CD4-positive, alpha-beta T cell treated with Interleukin-17A for 4 hours (primary cell): ENCODE measurements around the gene FGGY.

Source experiments
- DNase-seq: peaks from one replicate; pipeline ENCODE4 v3.0.0-alpha.2; 2020; ENCODE audit warnings: mixed read lengths

Gene FGGY

GRCh38 chr1:59418363-59419144 lies 121.7 kb downstream of the FGGY start:
- no peak for DNase-seq

DNA sequence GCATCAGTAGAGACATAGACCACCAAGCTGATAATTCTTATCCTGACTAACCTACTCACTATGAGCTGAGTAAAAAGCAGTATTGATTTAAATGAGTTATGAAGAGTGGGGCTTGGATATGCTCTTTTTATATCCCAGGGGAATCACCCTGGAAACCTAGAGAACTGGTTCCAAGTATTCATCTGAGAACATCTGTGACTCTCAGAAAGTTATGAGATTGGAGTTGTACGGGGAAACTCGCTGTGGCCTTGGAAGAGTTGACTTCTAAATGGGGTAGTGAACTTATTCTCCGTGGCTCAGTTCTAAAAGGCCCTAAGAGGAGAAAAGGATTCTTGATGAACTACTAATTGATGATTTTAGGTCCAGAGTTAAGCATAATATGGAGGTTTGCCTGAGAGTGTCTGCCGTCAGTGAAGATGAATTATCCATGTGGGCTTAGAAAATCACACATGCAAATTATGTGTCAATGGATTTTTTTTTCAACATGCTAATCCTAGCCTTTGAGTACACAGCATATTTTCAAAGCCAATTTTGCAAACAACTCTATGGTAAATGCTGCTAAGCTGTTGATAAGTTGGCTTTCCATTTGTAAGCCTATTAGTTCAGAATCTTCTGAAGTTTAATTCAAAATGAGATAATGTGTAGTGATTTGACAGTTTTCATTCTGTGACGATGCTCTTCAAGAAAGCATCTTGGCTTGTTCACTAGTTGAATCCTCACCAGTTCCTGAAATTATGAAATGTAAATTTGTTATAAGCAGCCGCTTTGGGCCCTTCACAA lies 122.7 kb downstream of the FGGY start:
- DNase-seq, result no peak

GRCh38 chr1:59421232-59421920 lies 124.5 kb downstream of the FGGY start:
- no peak for DNase-seq

- no peak for DNase-seq
Observed at GRCh38 chr1:59422921-59423575, 126.2 kb downstream of the FGGY start.

DNA sequence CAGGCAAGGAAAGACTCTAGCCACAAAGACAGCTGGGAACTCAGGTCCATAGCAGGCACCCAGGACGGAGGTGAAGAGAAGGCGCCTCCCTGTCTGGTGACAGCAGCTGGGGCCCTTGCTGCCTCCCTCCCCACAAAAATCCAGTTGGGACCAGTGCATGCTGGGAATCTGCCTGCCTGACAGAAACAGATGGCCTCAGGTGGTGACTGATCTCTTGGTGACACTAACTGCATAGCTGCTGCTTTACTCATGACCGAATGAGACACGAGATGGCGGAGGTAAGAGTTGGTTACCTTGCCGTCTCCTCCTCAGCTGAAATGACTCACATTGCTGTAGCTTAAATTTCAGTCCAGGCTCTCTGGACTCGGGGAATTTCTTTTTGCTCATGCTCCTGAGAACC lies 130.3 kb downstream of the FGGY start:
- no peak for DNase-seq

GRCh38 chr1:59427784-59428183 lies 130.9 kb downstream of the FGGY start:
- no peak for DNase-seq

- DNase-seq, result no peak
Observed at GRCh38 chr1:59428828-59429227, 131.9 kb downstream of the FGGY start.

GRCh38 chr1:59429656-59430055 lies 132.8 kb downstream of the FGGY start:
- DNase-seq, result no peak

DNA sequence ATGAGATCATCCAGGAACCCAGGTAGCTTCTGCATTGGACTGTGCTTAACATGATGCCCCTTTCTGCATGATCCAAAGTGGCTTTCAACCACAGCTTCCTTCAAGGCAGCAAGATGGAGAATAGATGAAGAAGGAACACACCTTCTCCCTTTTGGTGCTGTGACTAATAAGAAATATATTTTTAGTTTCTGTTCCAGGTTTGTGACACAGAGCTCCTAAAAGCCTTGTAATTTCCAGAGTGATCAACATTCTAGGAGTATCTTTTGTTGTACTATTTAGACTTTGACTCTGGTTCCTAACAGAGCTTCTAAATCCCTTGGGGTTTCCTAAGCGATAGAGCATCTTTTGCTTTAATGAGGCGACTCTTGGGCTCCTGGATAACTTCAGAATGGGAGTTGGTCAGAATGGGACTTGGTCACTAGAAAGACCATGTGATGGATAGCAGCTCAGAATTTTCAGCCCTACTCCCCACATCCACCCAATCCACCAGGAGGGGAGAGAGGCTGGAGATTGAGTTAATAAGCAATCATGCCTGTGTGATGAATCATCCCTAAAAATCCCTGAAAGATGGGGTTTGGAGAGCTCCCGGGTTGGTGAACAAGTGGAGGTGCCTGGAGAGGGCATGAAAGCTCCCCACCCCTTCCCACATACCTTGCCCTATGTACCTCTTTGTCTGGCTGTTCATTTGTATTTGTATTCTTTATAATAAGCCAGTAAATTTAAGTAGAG lies 134.8 kb downstream of the FGGY start:
- DNase-seq, result no peak

GRCh38 chr1:59432531-59433439 lies 135.9 kb downstream of the FGGY start:
- DNase-seq, result no peak

GRCh38 chr1:59433440-59433813 lies 136.5 kb downstream of the FGGY start:
- no peak for DNase-seq

- no peak for DNase-seq
Observed at GRCh38 chr1:59434336-59434735, 137.4 kb downstream of the FGGY start.

GRCh38 chr1:59436637-59437036 lies 139.7 kb downstream of the FGGY start:
- no peak for DNase-seq

DNA sequence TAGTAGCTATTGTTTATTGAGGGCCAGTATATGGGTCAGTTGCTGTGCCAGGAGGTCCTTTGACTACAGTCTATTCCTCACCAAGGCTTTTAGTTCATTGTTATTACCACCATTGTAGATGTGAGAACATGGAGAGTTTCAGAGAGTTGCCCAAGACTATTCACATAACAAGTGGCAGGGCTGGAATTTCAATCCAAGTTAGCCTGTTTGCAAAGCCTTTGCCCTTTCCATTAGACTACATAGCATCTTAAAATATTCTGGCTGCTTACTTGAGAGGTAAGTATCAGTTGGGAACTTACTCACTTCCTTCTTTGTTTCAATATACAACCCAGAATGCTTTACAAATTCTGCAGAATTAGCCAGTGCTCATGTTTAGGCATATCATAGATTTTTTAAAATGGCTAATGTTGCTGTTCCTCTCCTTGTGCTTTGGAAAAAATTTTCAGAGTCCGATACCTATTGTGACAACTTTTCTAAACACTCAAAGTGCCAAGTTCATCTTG lies 141.2 kb downstream of the FGGY start:
- DNase-seq, result no peak

DNA sequence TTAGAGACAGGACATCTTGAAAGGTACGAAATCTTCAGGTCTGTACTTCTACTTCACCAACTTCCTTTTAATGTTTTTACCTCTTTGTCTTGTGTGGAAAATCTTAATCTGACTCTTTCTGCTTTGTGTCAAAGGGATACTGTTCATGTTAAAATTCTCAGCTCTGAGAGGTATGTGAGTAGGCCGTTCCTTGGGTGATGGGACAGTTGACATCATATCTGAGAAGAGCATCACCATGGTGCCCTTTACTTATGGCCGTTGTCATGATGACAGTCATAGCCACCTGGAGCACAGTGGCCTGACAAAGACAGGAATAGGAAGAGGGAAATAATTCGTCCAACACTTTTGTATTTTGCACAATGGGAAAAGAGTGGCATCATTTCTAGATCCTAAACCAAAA lies 145.6 kb downstream of the FGGY start:
- no peak for DNase-seq

- DNase-seq, result no peak
Observed at GRCh38 chr1:59443310-59443709, 146.4 kb downstream of the FGGY start.

GRCh38 chr1:59444520-59444919 lies 147.6 kb downstream of the FGGY start:
- no peak for DNase-seq

DNA sequence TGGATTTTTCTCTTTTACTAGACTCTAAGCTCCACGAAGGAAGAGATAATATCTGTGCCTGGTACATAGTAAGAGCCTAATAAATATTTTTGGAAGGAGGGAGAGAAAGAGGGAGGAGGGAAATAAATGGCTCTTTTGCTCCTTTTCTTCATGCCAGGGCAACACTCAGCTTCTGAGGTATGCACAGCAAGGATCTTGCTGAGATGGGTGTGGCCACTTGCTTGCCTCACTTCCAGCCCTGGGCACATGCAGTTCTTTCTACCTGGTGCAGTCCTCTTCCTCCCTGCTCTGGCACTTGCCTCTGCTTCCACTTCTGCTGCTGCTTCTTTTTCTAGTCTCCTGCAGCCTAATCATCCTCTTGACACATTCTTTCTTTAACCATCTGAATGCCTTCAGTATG lies 148.1 kb downstream of the FGGY start:
- no peak for DNase-seq

GRCh38 chr1:59446257-59446901 lies 149.5 kb downstream of the FGGY start:
- DNase-seq, result no peak

GRCh38 chr1:59452026-59452425 lies 155.1 kb downstream of the FGGY start:
- no peak for DNase-seq

DNA sequence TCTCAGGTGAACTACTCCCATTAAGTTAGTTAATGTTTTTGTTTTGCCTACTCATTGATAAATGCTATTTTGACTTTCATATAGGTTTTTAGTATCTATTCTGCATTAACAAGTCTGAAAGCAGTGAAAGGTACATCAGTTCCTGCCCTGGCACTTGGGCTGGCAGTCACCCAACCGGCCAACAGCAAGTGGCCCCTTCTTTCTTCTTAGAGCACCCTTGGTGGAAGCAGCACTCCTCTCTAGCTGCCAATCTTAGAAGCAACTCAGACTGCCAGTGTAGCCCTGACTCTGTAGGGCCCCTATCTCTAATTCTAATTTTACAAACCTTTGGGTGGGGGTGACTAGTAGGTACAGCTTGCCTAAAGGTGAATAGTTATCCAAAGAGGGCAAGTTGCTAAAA lies 155.7 kb downstream of the FGGY start:
- DNase-seq, result no peak
